ENCODE results near the gene SARNP. TPM values are rescaled to one million over a fixed set of nuclear protein-coding genes. Genes with fewer than 3 reads are reported as not detected.
A peak's percentile ranks its signal among the peaks of the same experiment; 100 is the strongest.

SARNP gene
- total RNA-seq, 1 donor from 2014 or later, result 36.6 TPM

GRCh38 chr12:55711786-55712553 lies 105.6 kb downstream of the SARNP start:
- no peak for DNase-seq (ENCODE audit: low spot score)

- no peak for DNase-seq (ENCODE audit: low spot score)
These were observed 108.8 kb downstream of the SARNP start for GRCh38 chr12:55708695-55709233.

GRCh38 chr12:55707841-55708694 lies 109.5 kb downstream of the SARNP start, which contains the start of gene ITGA7:
ITGA7 (minus strand) TSS chr12:55707904; CDS start chr12:55707682, 222 bp downstream.
- DNase-seq (ENCODE audit: low spot score), result peak; percentile 50

Other genes with a start within 250 kb of the SARNP start
- gene OR2AP1, start 245.3 kb downstream of the SARNP start, total RNA-seq, result not detected
- gene OR10P1, start 180.8 kb downstream of the SARNP start, total RNA-seq, result not detected
- 152 TPM for gene ITGA7, start 109.8 kb downstream of the SARNP start, total RNA-seq
- gene BLOC1S1, start 101.7 kb downstream of the SARNP start, total RNA-seq, result 158 TPM
- 43.0 TPM for gene RDH5, start 97.3 kb downstream of the SARNP start, total RNA-seq
- gene CD63, start 88.7 kb downstream of the SARNP start, total RNA-seq, result 1,148 TPM
- 11.5 TPM for gene GDF11, start 74.6 kb downstream of the SARNP start, total RNA-seq
- gene ORMDL2, start 317 bp upstream of the SARNP start, total RNA-seq, result 66.2 TPM
- 31.6 TPM for gene DNAJC14, start 11.9 kb upstream of the SARNP start, total RNA-seq
- 5.2 TPM for gene MMP19, start 25.2 kb upstream of the SARNP start, total RNA-seq
- 25.1 TPM for gene PYM1, start 110.2 kb upstream of the SARNP start, total RNA-seq
- gene DGKA, start 113.4 kb upstream of the SARNP start, total RNA-seq, result 50.5 TPM
- 2.9 TPM for gene PMEL, start 148.3 kb upstream of the SARNP start, total RNA-seq
- gene CDK2, start 149.1 kb upstream of the SARNP start, total RNA-seq, result 28.0 TPM
- 182 TPM for gene RAB5B, start 156.4 kb upstream of the SARNP start, total RNA-seq
- 49.0 TPM for gene SUOX, start 179.6 kb upstream of the SARNP start, total RNA-seq
- 8.2 TPM for gene IKZF4, start 203.3 kb upstream of the SARNP start, total RNA-seq
- 34.0 TPM for gene RPS26, start 224.2 kb upstream of the SARNP start, total RNA-seq